Mesenchymal stem cell (in vitro differentiated cells and primary cell): ENCODE data around the gene DYNLL2.

ENCODE experiments used
- DNase-seq: peaks from one replicate; pipeline ENCODE4 v3.0.0-alpha.2; 2013
- H2AFZ ChIP-seq: one replicate; pipeline ENCODE4 v1.6.1; 2013; ENCODE audit warnings: low read depth, mild to moderate bottlenecking, control low read depth, inconsistent platforms, low read length, moderate library complexity
- H2AK5ac ChIP-seq: 2 replicates; pipeline ENCODE4 v1.6.1; 2013; ENCODE audit warnings: low read length, moderate library complexity, mild to moderate bottlenecking, inconsistent platforms; ENCODE audit not compliant: severe bottlenecking
- H2BK120ac ChIP-seq: one replicate; pipeline ENCODE4 v1.6.1; 2013; ENCODE audit warnings: low read depth, mild to moderate bottlenecking, inconsistent platforms, low read length, moderate library complexity
- H2BK12ac ChIP-seq, 2 experiments: one replicate each; pipeline ENCODE4 v1.6.1; 2013; ENCODE audit warnings: inconsistent platforms in 2 of 2, low read length in 2 of 2, mild to moderate bottlenecking in 2 of 2, moderate library complexity in 2 of 2, control low read depth in 1 of 2
- H2BK15ac ChIP-seq: one replicate; pipeline ENCODE4 v1.6.1; 2013; ENCODE audit warnings: mild to moderate bottlenecking, low read depth, inconsistent platforms; ENCODE audit not compliant: poor library complexity, severe bottlenecking
- H2BK5ac ChIP-seq: 2 replicates; pipeline ENCODE4 v1.6.1; 2013; ENCODE audit warnings: low read depth, mild to moderate bottlenecking, low read length, control low read depth, inconsistent platforms; ENCODE audit not compliant: poor library complexity, severe bottlenecking
- H3K14ac ChIP-seq, 2 experiments: one replicate each; pipeline ENCODE4 v1.6.1; 2013; ENCODE audit warnings: inconsistent platforms in 2 of 2, low read length in 2 of 2, control low read depth in 1 of 2, mild to moderate bottlenecking in 1 of 2, moderate library complexity in 1 of 2
- H3K18ac ChIP-seq, 2 experiments: one replicate each; pipeline ENCODE4 v1.6.1; 2013; ENCODE audit warnings: inconsistent platforms in 2 of 2, low read length in 2 of 2, control low read depth in 1 of 2, low read depth in 1 of 2, mild to moderate bottlenecking in 1 of 2
- H3K23ac ChIP-seq, 2 experiments: one replicate each; pipeline ENCODE4 v1.6.1; 2013; ENCODE audit warnings: inconsistent platforms in 2 of 2, low read length in 2 of 2, mild to moderate bottlenecking in 2 of 2, moderate library complexity in 2 of 2, control low read depth in 1 of 2
- H3K27ac ChIP-seq: 2 replicates; pipeline ENCODE4 v1.5.1; 2013; ENCODE audit warnings: mild to moderate bottlenecking, moderate library complexity, low read length, control low read depth, inconsistent platforms; ENCODE audit not compliant: poor library complexity, severe bottlenecking
- H3K27me3 ChIP-seq, 2 experiments: 2 replicates each; pipeline versions ENCODE4 v1.6.1 to v1.7.0; 2013; ENCODE audit warnings: low read length in 2 of 2, mild to moderate bottlenecking in 2 of 2, moderate library complexity in 2 of 2, control low read depth in 1 of 2, inconsistent platforms in 1 of 2; ENCODE audit not compliant: control insufficient read depth in 1 of 2, insufficient read depth in 1 of 2
- H3K36me3 ChIP-seq, 2 experiments: 2 replicates each; pipeline versions ENCODE4 v1.6.1 to v1.7.0; 2013; ENCODE audit warnings: low read length in 2 of 2, control low read depth in 1 of 2, inconsistent platforms in 1 of 2, low read depth in 1 of 2, mild to moderate bottlenecking in 1 of 2; ENCODE audit not compliant: insufficient read depth in 2 of 2, control insufficient read depth in 1 of 2
- H3K4ac ChIP-seq, 2 experiments: one replicate each; pipeline ENCODE4 v1.6.1; 2013; ENCODE audit warnings: inconsistent platforms in 2 of 2, low read length in 2 of 2, mild to moderate bottlenecking in 2 of 2, moderate library complexity in 2 of 2, control low read depth in 1 of 2, low read depth in 1 of 2
- H3K4me1 ChIP-seq: 2 replicates; pipeline ENCODE4 v1.6.1; 2013; ENCODE audit warnings: low read depth, low read length, control low read depth; ENCODE audit not compliant: control insufficient read depth, insufficient read depth
- H3K4me2 ChIP-seq: 2 replicates; pipeline ENCODE4 v1.6.1; 2013; ENCODE audit warnings: low read length, mild to moderate bottlenecking, inconsistent platforms; ENCODE audit not compliant: poor library complexity, severe bottlenecking
- H3K4me3 ChIP-seq, 2 experiments: 2 replicates each; pipeline versions ENCODE4 v1.5.1 to v1.7.0; 2013; ENCODE audit warnings: low read length in 2 of 2, mild to moderate bottlenecking in 2 of 2, control low read depth in 1 of 2, low read depth in 1 of 2; ENCODE audit not compliant: insufficient read depth in 1 of 2
- H3K79me1 ChIP-seq: replicated peaks from 2 replicates; pipeline ENCODE4 v1.6.1; 2013; ENCODE audit warnings: mild to moderate bottlenecking, control low read depth, low read length, inconsistent platforms; ENCODE audit not compliant: poor library complexity, severe bottlenecking
- H3K9ac ChIP-seq: 2 replicates; pipeline ENCODE4 v1.7.0; 2013; ENCODE audit warnings: mild to moderate bottlenecking, low read length, moderate library complexity
- H3K9me3 ChIP-seq: 2 replicates; pipeline ENCODE4 v1.7.0; 2013; ENCODE audit warnings: mild to moderate bottlenecking, low read length; ENCODE audit not compliant: control insufficient read depth
- H4K8ac ChIP-seq: one replicate; pipeline ENCODE4 v1.6.1; 2013; ENCODE audit warnings: inconsistent platforms, mild to moderate bottlenecking, low read length, moderate library complexity
- H4K91ac ChIP-seq: one replicate; pipeline ENCODE4 v1.6.1; 2013; ENCODE audit warnings: mild to moderate bottlenecking, low read length, inconsistent platforms
- WGBS: methylation state at CpG from one replicate; pipeline ENCODE4 v1.1.7; 2013; ENCODE audit warnings: mixed read lengths; 5-methylcytosine and 5-hydroxymethylcytosine counted together

Gene DYNLL2

GRCh38 chr17:58052407-58052806, 30.8 kb upstream of the DYNLL2 start:
- WGBS = no CpG with 5 or more reads among the region's 1 CpG

GRCh38 chr17:58052945-58053715, 30.1 kb upstream of the DYNLL2 start:
- Histone ChIP-seq H3K23ac (no peak overlapping the region), H3K9me3 (no peaks in the 10 kb centered on the region), H2BK120ac (no peak overlapping the region), H3K79me1 (no peaks in the 10 kb centered on the region), H3K4me2 (no peak overlapping the region), H4K91ac (no peak overlapping the region), H3K36me3 (no peaks in the 10 kb centered on the region), H2AK5ac (no peak overlapping the region), H3K4me3 (no peak overlapping the region), H3K27ac (no peak overlapping the region), H2BK15ac (no peak overlapping the region), H2BK12ac (no peak overlapping the region), H3K4ac (no peak overlapping the region), H3K9ac (no peak overlapping the region), H3K14ac (no peak overlapping the region), H4K8ac (no peak overlapping the region), H3K4me1 (no peaks in the 10 kb centered on the region), H2BK5ac (no peak overlapping the region), H3K18ac (no peak overlapping the region), H2AFZ (no peak overlapping the region), H3K27me3 (peaks cover 30 to 43% of the 10 kb centered on the region in 2 experiments)
- 76% methylated on average over 8 of the region's 8 CpGs for WGBS
- DNase-seq = no peak

More at GRCh38 chr17:58052407-58052806, 30.8 kb upstream of the DYNLL2 start:
- Histone ChIP-seq H4K8ac (no peak overlapping the region), H3K4me2 (no peak overlapping the region), H3K27ac (no peak overlapping the region), H3K27me3 (peaks cover 32 to 36% of the 10 kb centered on the region in 2 experiments), H3K9me3 (no peaks in the 10 kb centered on the region), H3K36me3 (no peaks in the 10 kb centered on the region), H3K23ac (no peak overlapping the region), H3K4me1 (no peaks in the 10 kb centered on the region), H3K79me1 (no peaks in the 10 kb centered on the region), H2BK5ac (no peak overlapping the region), H3K4me3 (no peak overlapping the region), H2BK12ac (no peak overlapping the region), H3K18ac (no peak overlapping the region), H2AK5ac (no peak overlapping the region), H4K91ac (no peak overlapping the region), H3K4ac (no peak overlapping the region), H2BK15ac (no peak overlapping the region), H2AFZ (no peak overlapping the region), H2BK120ac (no peak overlapping the region), H3K9ac (no peak overlapping the region), H3K14ac (no peak overlapping the region)
- no peak for DNase-seq

- H3K18ac ChIP-seq = no peak overlapping the region
- no peak overlapping the region for H2BK5ac ChIP-seq
- no peak overlapping the region for H3K14ac ChIP-seq
- no peak overlapping the region for H2BK12ac ChIP-seq
- no peak overlapping the region for H2AK5ac ChIP-seq
- DNase-seq = no peak
- no peak overlapping the region for H3K4ac ChIP-seq
- no peak overlapping the region for H4K91ac ChIP-seq
- no peaks in the 10 kb centered on the region for H3K36me3 ChIP-seq
- H3K79me1 ChIP-seq = no peaks in the 10 kb centered on the region
- H2BK120ac ChIP-seq = no peak overlapping the region
- H3K9me3 ChIP-seq = no peaks in the 10 kb centered on the region
- H4K8ac ChIP-seq = no peak overlapping the region
- no peak overlapping the region for H2BK15ac ChIP-seq
- H2AFZ ChIP-seq = no peak overlapping the region
- no peak overlapping the region for H3K23ac ChIP-seq
- H3K4me1 ChIP-seq = no peaks in the 10 kb centered on the region
- 77% methylated on average over 6 of the region's 6 CpGs for WGBS
- H3K4me2 ChIP-seq = no peak overlapping the region
- peaks cover 37 to 58% of the 10 kb centered on the region in 2 experiments for H3K27me3 ChIP-seq
- no peak overlapping the region for H3K4me3 ChIP-seq
- no peak overlapping the region for H3K27ac ChIP-seq
- no peak overlapping the region for H3K9ac ChIP-seq
Observed at GRCh38 chr17:58054641-58055040, 28.6 kb upstream of the DYNLL2 start.

- Histone ChIP-seq H3K4me1 (no peaks in the 10 kb centered on the region), H3K4me2 (no peak overlapping the region), H3K9me3 (no peaks in the 10 kb centered on the region), H2BK12ac (no peak overlapping the region), H3K18ac (no peak overlapping the region), H2BK15ac (no peak overlapping the region), H3K23ac (no peak overlapping the region), H3K9ac (no peak overlapping the region), H2AFZ (no peak overlapping the region), H3K27me3 (peaks cover 39 to 63% of the 10 kb centered on the region in 2 experiments), H2BK120ac (no peak overlapping the region), H3K36me3 (no peaks in the 10 kb centered on the region), H2AK5ac (no peak overlapping the region), H3K27ac (no peak overlapping the region), H4K91ac (no peak overlapping the region), H3K14ac (no peak overlapping the region), H3K4me3 (no peak overlapping the region), H3K4ac (no peak overlapping the region), H3K79me1 (no peaks in the 10 kb centered on the region), H4K8ac (no peak overlapping the region), H2BK5ac (no peak overlapping the region)
- no peak for DNase-seq
Observed at GRCh38 chr17:58056476-58056875, 26.7 kb upstream of the DYNLL2 start.
